WERI-Rb-1 (cell line): ENCODE measurements around the gene ATP8B1.
"Not testable (repeated sequence)": the region's sequence is repeated elsewhere in the genome, so short reads cannot be mapped to it uniquely, and the experiment has no call there.

Source experiments
- DNase-seq: peaks from one replicate; pipeline ENCODE4 v3.0.0-alpha.2; 2020
- H3K27ac ChIP-seq: fragments of 250-450 bp; sonication (Bioruptor Pico); 2 replicates; pipeline ENCODE4 v1.5.1; 2020; ENCODE audit warnings: mild to moderate bottlenecking, moderate library complexity
- H3K27me3 ChIP-seq: fragments of 250-450 bp; sonication (Bioruptor Pico); 2 replicates; pipeline ENCODE4 v1.5.1; 2021; ENCODE audit warnings: mild to moderate bottlenecking, low read depth, moderate library complexity; ENCODE audit not compliant: insufficient read depth, severe bottlenecking
- H3K36me3 ChIP-seq: fragments of 250-450 bp; sonication (Bioruptor Pico); 2 replicates; pipeline ENCODE4 v1.5.1; 2020; ENCODE audit warnings: mild to moderate bottlenecking, moderate library complexity
- H3K4me3 ChIP-seq: 2 replicates; pipeline ENCODE4 v1.5.1; 2011; ENCODE audit warnings: low read depth, mild to moderate bottlenecking, control low read depth, low read length
- H3K9me3 ChIP-seq: fragments of 250-450 bp; sonication (Bioruptor Pico); 2 replicates; pipeline ENCODE4 v1.5.1; 2021; ENCODE audit warnings: mild to moderate bottlenecking, moderate library complexity; ENCODE audit not compliant: severe bottlenecking
- TF ChIP-seq, protein P1 (sequence below): IDR thresholded peaks from 2 replicates; pipeline ENCODE4 v1.5.1; 2011; ENCODE audit warnings: low read depth, mild to moderate bottlenecking, control low read depth, inconsistent platforms, low read length

Gene ATP8B1

DNA sequence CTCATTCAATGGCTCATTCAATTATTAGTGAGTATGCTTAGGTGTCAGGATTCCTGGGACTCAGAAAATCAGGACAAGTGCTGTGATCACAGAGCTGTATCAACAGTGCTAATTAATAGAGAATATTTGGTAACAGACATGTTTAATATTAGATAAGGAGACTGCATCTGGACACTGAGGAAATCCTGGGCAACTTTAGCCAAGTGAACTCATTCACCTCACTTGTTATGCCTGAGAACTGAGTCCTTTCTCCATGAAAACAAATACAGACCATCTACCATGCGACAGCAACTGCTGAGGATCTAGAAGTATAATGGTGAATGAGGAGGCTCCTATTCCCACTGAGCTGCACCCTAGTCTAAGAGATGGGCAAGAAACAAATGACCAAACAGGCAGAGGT is 23.1 kb upstream of the ATP8B1 start:
- Histone ChIP-seq H3K36me3 (no peaks in the 10 kb centered on the region), H3K9me3 (no peaks in the 10 kb centered on the region), H3K27ac (no peak overlapping the region), H3K4me3 (no peak overlapping the region), H3K27me3 (no peaks in the 10 kb centered on the region)
- TF ChIP-seq, protein P1, sequence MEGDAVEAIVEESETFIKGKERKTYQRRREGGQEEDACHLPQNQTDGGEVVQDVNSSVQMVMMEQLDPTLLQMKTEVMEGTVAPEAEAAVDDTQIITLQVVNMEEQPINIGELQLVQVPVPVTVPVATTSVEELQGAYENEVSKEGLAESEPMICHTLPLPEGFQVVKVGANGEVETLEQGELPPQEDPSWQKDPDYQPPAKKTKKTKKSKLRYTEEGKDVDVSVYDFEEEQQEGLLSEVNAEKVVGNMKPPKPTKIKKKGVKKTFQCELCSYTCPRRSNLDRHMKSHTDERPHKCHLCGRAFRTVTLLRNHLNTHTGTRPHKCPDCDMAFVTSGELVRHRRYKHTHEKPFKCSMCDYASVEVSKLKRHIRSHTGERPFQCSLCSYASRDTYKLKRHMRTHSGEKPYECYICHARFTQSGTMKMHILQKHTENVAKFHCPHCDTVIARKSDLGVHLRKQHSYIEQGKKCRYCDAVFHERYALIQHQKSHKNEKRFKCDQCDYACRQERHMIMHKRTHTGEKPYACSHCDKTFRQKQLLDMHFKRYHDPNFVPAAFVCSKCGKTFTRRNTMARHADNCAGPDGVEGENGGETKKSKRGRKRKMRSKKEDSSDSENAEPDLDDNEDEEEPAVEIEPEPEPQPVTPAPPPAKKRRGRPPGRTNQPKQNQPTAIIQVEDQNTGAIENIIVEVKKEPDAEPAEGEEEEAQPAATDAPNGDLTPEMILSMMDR = no peak
- no peak for DNase-seq

DNA sequence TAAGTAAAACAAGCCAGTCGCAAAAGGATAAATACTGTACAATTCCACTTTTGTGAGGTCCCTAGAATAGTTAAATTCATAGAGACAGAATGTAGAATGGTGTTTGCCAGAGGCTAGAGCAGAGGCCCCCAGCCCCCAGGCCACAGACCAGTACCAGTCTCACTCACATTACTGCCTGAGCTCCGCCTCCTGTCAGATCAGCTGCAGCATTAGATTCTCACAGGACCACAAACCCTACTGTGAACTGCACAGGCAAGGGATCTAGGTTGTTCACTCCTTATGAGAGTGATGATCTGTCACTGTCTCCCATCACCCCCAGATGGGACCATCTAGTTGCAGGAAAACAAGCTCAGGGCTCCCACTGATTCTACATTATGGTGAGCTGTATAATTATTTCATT is 17.5 kb upstream of the ATP8B1 start:
- not testable (repeated sequence) for H3K9me3 ChIP-seq, H3K27me3 ChIP-seq, H3K36me3 ChIP-seq, H3K4me3 ChIP-seq
- peak overlapping the region; percentile 37 for H3K27ac ChIP-seq
- peak; percentile 56 for DNase-seq

DNA sequence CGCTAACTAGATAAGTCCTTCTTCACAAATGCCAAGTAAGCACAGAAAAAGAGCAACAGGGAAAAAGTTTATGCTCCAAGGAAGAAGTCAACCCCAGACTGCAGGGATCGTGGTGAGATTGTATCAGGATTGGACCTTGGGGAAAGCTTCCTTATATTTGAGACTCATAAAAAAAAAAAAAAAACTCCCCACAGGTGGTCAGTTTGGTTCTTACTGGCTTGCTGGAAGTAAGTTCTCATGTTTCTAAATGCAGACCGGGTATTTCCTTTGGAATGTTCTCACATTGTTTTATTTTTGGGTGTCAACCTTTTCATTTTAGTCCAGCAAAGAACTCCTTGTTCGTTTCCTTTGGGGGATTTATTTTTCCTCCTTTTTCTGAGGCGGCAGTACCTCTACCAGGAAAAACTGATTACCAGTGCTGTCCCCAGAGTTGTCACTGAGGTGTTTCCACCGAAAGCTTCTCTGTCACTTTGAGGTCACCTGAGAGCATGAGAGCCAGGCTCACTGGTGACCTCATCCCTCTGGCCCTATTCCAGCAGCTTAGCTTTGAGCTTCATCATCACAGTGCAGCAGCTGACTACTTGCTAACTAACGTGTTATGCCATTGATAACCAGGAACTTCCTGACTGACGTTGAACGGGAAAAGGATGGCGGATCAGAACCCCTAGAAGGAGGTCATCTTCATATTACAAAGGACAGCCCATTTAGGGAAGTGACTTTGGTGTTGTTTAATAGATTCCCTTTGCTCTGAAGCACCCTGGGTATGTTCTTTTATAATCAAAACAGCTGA is 16.8 kb upstream of the ATP8B1 start:
- Histone ChIP-seq H3K36me3 (no peaks in the 10 kb centered on the region), H3K27ac (peak overlapping the region; percentile 37), H3K27me3 (no peaks in the 10 kb centered on the region), H3K4me3 (0 out of 2 replicates have a peak overlapping the region, but pooled peaks have one; percentile 3), H3K9me3 (no peaks in the 10 kb centered on the region)
- TF ChIP-seq, protein P1 = no peak
- DNase-seq = peak; percentile 88

DNA sequence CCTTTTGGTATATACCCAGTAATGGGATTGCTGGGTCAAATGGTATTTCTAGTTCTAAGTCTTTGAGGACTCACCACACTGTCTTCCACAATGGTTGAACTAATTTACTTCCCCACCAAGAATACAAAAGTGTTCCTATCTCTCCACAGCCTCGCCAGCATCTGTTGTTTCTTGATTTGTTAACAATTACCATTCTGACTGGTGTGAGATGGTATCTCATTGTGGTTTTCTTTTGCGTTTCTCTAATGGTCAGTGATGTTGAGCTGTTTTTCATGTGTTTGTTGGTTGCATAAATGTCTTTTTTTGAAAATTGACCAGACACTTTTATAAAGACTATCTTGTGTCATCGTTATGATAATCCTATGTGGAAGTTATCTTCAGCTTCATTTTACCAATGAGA is 16.0 kb upstream of the ATP8B1 start:
- Histone ChIP-seq H3K27ac (no peak overlapping the region), H3K4me3 (no peak overlapping the region), H3K27me3 (no peaks in the 10 kb centered on the region), H3K36me3 (no peaks in the 10 kb centered on the region), H3K9me3 (no peaks in the 10 kb centered on the region)
- no peak for DNase-seq
- TF ChIP-seq, protein P1 = no peak

DNA sequence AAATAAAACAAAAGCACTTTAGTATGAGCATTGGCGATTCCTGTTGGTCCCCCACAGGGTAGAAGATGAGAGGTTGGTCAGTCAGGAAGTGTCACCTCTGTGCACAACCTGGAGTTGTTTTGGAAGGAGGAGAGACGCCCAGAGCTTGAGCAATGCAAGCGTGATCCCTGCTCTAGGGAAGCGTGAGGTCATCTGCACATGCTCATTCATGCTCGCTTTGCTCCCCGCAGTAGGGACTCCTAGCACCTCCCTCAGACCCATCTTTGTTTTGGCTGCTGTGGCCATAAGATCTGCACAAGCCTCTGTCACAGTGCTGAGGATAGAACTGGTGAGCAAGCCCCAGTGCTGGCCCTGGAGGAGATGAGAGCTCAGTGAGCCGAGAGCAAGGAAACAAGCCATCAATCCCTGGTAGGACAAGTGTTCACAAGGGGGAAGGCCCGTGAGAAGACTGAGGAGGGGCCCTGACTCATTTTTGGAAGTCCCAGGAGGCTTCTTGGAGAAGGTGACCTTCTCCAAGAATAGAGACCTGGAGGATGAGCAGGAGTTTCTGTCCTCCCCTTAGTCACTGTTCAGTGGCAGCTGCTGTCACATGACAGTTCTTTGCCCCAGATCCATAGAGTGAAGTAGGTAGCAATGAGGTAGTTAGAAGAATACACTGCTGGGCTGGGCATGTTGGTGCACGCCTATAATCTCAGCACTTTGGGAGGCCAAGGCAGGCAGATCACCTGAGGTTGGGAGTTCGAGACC is 13.3 kb upstream of the ATP8B1 start:
- H3K27me3 ChIP-seq = no peaks in the 10 kb centered on the region
- no peak overlapping the region for H3K4me3 ChIP-seq
- no peaks in the 10 kb centered on the region for H3K36me3 ChIP-seq
- peaks cover 19% of the 10 kb centered on the region for H3K9me3 ChIP-seq
- no peak for DNase-seq
- TF ChIP-seq, protein P1 = no peak
- no peak overlapping the region for H3K27ac ChIP-seq

DNA sequence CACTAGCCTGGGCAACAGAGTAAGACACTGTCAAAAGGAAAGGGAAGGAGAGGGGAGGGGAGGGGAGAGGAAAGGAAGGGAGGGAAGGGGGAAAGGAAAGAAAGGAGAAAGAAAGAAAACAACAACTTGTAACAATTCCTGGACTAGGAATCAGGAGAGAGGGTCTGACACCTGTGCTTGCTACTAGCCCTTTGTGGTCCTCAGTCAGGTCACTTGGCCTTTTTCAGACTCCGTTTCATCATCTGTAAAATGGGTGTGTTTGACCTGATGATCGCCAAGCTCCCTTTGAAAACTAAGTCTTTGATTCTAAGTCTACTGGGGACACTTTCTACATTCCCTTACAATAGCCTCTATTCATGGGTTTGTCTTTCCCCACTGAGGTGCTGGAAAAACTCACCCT is 11.4 kb upstream of the ATP8B1 start:
- Histone ChIP-seq H3K27me3 (no peaks in the 10 kb centered on the region), H3K36me3 (no peaks in the 10 kb centered on the region), H3K4me3 (no peak overlapping the region), H3K9me3 (peaks cover 19% of the 10 kb centered on the region), H3K27ac (no peak overlapping the region)
- no peak for DNase-seq
- TF ChIP-seq, protein P1 = no peak
